Measurements from ENCODE around the gene MGLL.
A peak's percentile ranks its signal among the peaks of the same experiment; 100 is the strongest.

Gene MGLL

GRCh38 chr3:127820826-127821313 lies 1.4 kb downstream of the MGLL start:
- Histone ChIP-seq H3K9ac (ENCODE audit: low read length) (no peak overlapping the region), H3K27me3 (ENCODE audit: insufficient read depth, low read length) (peaks cover 6% of the 10 kb centered on the region), H2BK5ac (ENCODE audit: low read depth, low read length, poor library complexity) (no peak overlapping the region), H2BK12ac (ENCODE audit: low read length) (no peak overlapping the region), H4K91ac (ENCODE audit: low read depth, low read length) (no peak overlapping the region), H2BK120ac (ENCODE audit: insufficient read depth, low read length, poor library complexity) (no peak overlapping the region), H3K23ac (ENCODE audit: low read length) (no peak overlapping the region), H3K4ac (ENCODE audit: low read depth, low read length) (no peak overlapping the region), H3K9me3 (ENCODE audit: insufficient read depth, low read depth, low read length) (peaks cover 5% of the 10 kb centered on the region), H3K14ac (ENCODE audit: low read length) (no peak overlapping the region), H4K12ac (ENCODE audit: low read depth, low read length) (no peak overlapping the region), H3K18ac (ENCODE audit: low read length) (no peak overlapping the region), H3K4me2 (ENCODE audit: low read length) (no peak overlapping the region), H3K4me1 (ENCODE audit: control insufficient read depth in 1 of 2, insufficient read depth in 2 of 2, low read length in 2 of 2) (peaks cover 22 to 29% of the 10 kb centered on the region in 2 experiments), H3K27ac (ENCODE audit: low read depth, low read length) (no peak overlapping the region), H3K79me2 (ENCODE audit: control insufficient read depth, insufficient read depth, low read length, poor library complexity) (peaks cover 2% of the 10 kb centered on the region), H2AFZ (ENCODE audit: insufficient read depth, low read length, poor library complexity) (no peak overlapping the region), H3K79me1 (ENCODE audit: low read length) (peaks cover 25% of the 10 kb centered on the region), H3K4me3 (ENCODE audit: low read depth, low read length) (no peak overlapping the region), H2AK5ac (ENCODE audit: low read length) (no peak overlapping the region), H4K8ac (ENCODE audit: low read depth, low read length) (no peak overlapping the region), H3K36me3 (ENCODE audit: control insufficient read depth in 1 of 2, insufficient read depth in 2 of 2, low read length in 2 of 2) (no peaks in the 10 kb centered on the region)
- DNase-seq: no peak
- WGBS (ENCODE audit: extremely low coverage, insufficient coverage, insufficient read length): no CpG with 5 or more reads among the region's 1 CpG

- Histone ChIP-seq H3K4me3 (ENCODE audit: low read depth, low read length) (no peak overlapping the region), H2BK120ac (ENCODE audit: insufficient read depth, low read length, poor library complexity) (no peak overlapping the region), H3K14ac (ENCODE audit: low read length) (no peak overlapping the region), H3K9ac (ENCODE audit: low read length) (no peak overlapping the region), H3K36me3 (ENCODE audit: control insufficient read depth in 1 of 2, insufficient read depth in 2 of 2, low read length in 2 of 2) (no peaks in the 10 kb centered on the region), H2AK5ac (ENCODE audit: low read length) (no peak overlapping the region), H3K79me1 (ENCODE audit: low read length) (peaks cover 25% of the 10 kb centered on the region), H3K27ac (ENCODE audit: low read depth, low read length) (no peak overlapping the region), H4K12ac (ENCODE audit: low read depth, low read length) (no peak overlapping the region), H4K8ac (ENCODE audit: low read depth, low read length) (no peak overlapping the region), H4K91ac (ENCODE audit: low read depth, low read length) (no peak overlapping the region), H3K4me1 (ENCODE audit: control insufficient read depth in 1 of 2, insufficient read depth in 2 of 2, low read length in 2 of 2) (peaks cover 26 to 29% of the 10 kb centered on the region in 2 experiments), H2BK12ac (ENCODE audit: low read length) (no peak overlapping the region), H3K9me3 (ENCODE audit: insufficient read depth, low read depth, low read length) (peaks cover 5% of the 10 kb centered on the region), H3K23ac (ENCODE audit: low read length) (no peak overlapping the region), H3K18ac (ENCODE audit: low read length) (no peak overlapping the region), H3K4me2 (ENCODE audit: low read length) (no peak overlapping the region), H2AFZ (ENCODE audit: insufficient read depth, low read length, poor library complexity) (no peak overlapping the region), H3K4ac (ENCODE audit: low read depth, low read length) (no peak overlapping the region), H3K79me2 (ENCODE audit: control insufficient read depth, insufficient read depth, low read length, poor library complexity) (peaks cover 2% of the 10 kb centered on the region), H3K27me3 (ENCODE audit: insufficient read depth, low read length) (peaks cover 6% of the 10 kb centered on the region), H2BK5ac (ENCODE audit: low read depth, low read length, poor library complexity) (no peak overlapping the region)
- DNase-seq: peak; percentile 80 to 83
- WGBS (ENCODE audit: extremely low coverage, insufficient coverage, insufficient read length): no CpG with 5 or more reads among the region's 9 CpGs
Observed at GRCh38 chr3:127820221-127820825, 2.0 kb downstream of the MGLL start.

- Histone ChIP-seq H3K18ac (ENCODE audit: low read length) (no peak overlapping the region), H3K9me3 (ENCODE audit: insufficient read depth, low read depth, low read length) (peaks cover 5% of the 10 kb centered on the region), H4K91ac (ENCODE audit: low read depth, low read length) (no peak overlapping the region), H3K14ac (ENCODE audit: low read length) (no peak overlapping the region), H2BK12ac (ENCODE audit: low read length) (no peak overlapping the region), H2BK120ac (ENCODE audit: insufficient read depth, low read length, poor library complexity) (no peak overlapping the region), H3K4ac (ENCODE audit: low read depth, low read length) (no peak overlapping the region), H3K9ac (ENCODE audit: low read length) (no peak overlapping the region), H3K23ac (ENCODE audit: low read length) (no peak overlapping the region), H3K4me1 (ENCODE audit: control insufficient read depth in 1 of 2, insufficient read depth in 2 of 2, low read length in 2 of 2) (peaks cover 26 to 29% of the 10 kb centered on the region in 2 experiments), H3K4me3 (ENCODE audit: low read depth, low read length) (no peak overlapping the region), H3K79me1 (ENCODE audit: low read length) (peaks cover 25% of the 10 kb centered on the region), H4K12ac (ENCODE audit: low read depth, low read length) (no peak overlapping the region), H3K79me2 (ENCODE audit: control insufficient read depth, insufficient read depth, low read length, poor library complexity) (peaks cover 2% of the 10 kb centered on the region), H2AK5ac (ENCODE audit: low read length) (no peak overlapping the region), H3K4me2 (ENCODE audit: low read length) (no peak overlapping the region), H2AFZ (ENCODE audit: insufficient read depth, low read length, poor library complexity) (no peak overlapping the region), H3K27ac (ENCODE audit: low read depth, low read length) (no peak overlapping the region), H3K27me3 (ENCODE audit: insufficient read depth, low read length) (peaks cover 6% of the 10 kb centered on the region), H3K36me3 (ENCODE audit: control insufficient read depth in 1 of 2, insufficient read depth in 2 of 2, low read length in 2 of 2) (no peaks in the 10 kb centered on the region), H4K8ac (ENCODE audit: low read depth, low read length) (no peak overlapping the region), H2BK5ac (ENCODE audit: low read depth, low read length, poor library complexity) (no peak overlapping the region)
- WGBS (ENCODE audit: extremely low coverage, insufficient coverage, insufficient read length): no CpG with 5 or more reads among the region's 2 CpGs
- no peak for DNase-seq
Observed at GRCh38 chr3:127819656-127820055, 2.7 kb downstream of the MGLL start.

GRCh38 chr3:127819086-127819485 lies 3.2 kb downstream of the MGLL start:
- Histone ChIP-seq H4K91ac (ENCODE audit: low read depth, low read length) (peak overlapping the region; percentile 13), H3K9ac (ENCODE audit: low read length) (no peak overlapping the region), H2BK5ac (ENCODE audit: low read depth, low read length, poor library complexity) (peak overlapping the region; percentile 11), H2BK12ac (ENCODE audit: low read length) (no peak overlapping the region), H3K4me3 (ENCODE audit: low read depth, low read length) (no peak overlapping the region), H2AFZ (ENCODE audit: insufficient read depth, low read length, poor library complexity) (no peak overlapping the region), H3K79me2 (ENCODE audit: control insufficient read depth, insufficient read depth, low read length, poor library complexity) (peaks cover 2% of the 10 kb centered on the region), H3K36me3 (ENCODE audit: control insufficient read depth in 1 of 2, insufficient read depth in 2 of 2, low read length in 2 of 2) (no peaks in the 10 kb centered on the region), H3K4me2 (ENCODE audit: low read length) (no peak overlapping the region), H3K79me1 (ENCODE audit: low read length) (peaks cover 25% of the 10 kb centered on the region), H3K23ac (ENCODE audit: low read length) (no peak overlapping the region), H3K4ac (ENCODE audit: low read depth, low read length) (no peak overlapping the region), H3K27me3 (ENCODE audit: insufficient read depth, low read length) (peaks cover 6% of the 10 kb centered on the region), H3K14ac (ENCODE audit: low read length) (no peak overlapping the region), H2AK5ac (ENCODE audit: low read length) (no peak overlapping the region), H2BK120ac (ENCODE audit: insufficient read depth, low read length, poor library complexity) (peak overlapping the region; percentile 27), H4K8ac (ENCODE audit: low read depth, low read length) (no peak overlapping the region), H3K4me1 (ENCODE audit: control insufficient read depth in 1 of 2, insufficient read depth in 2 of 2, low read length in 2 of 2) (peaks cover 26 to 30% of the 10 kb centered on the region in 2 experiments), H3K9me3 (ENCODE audit: insufficient read depth, low read depth, low read length) (peaks cover 6% of the 10 kb centered on the region), H3K27ac (ENCODE audit: low read depth, low read length) (no peak overlapping the region), H4K12ac (ENCODE audit: low read depth, low read length) (no peak overlapping the region), H3K18ac (ENCODE audit: low read length) (no peak overlapping the region)
- WGBS (ENCODE audit: extremely low coverage, insufficient coverage, insufficient read length): no CpG with 5 or more reads among the region's 9 CpGs
- peak in 1 of 2 donors; percentile 34 for DNase-seq

Measured in trophoblast cell (in vitro differentiated cells and primary cell).